Middle frontal gyrus (tissue), 1 donor: Measurements from ENCODE around the gene TRMT61A.

ENCODE experiments used
- DNase-seq: peaks from one replicate; pipeline ENCODE4 v3.0.0-alpha.2; 2015; ENCODE audit warnings: low spot score; ENCODE audit errors: extremely low spot score

The TRMT61A gene

DNA sequence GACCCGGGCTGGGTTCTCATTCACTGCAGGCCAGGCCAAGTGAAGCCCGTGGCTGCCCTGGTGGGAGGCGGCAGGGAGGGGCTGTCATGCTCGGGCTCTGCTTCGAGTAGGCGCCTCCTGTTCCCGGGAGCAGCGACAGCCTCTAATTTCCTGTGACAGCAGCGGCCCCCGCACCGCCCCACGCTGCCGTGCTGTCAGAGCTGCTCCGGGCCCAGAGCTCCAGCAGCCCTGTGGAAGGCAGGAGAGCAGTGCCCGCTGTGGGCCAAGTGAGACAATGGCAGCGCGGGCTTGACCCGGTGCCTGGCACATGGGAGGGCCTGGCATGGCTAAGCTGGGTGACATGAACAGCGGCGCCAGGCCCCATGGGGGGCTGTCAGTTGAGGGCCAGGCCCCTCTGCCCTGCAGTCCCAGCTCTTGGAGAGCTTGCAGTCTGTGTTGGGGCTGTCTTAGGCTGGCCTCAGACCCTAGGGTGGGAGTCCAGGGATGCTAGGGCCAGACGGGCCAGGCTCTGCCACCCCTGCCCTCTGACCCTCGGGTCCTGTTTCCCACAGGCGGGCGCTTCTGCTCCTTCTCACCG, 5.1 kb downstream of the TRMT61A start:
- DNase-seq, result no peak

- DNase-seq, result no peak
Measured at GRCh38 chr14:103534576-103535061, 5.6 kb downstream of the TRMT61A start.

DNA sequence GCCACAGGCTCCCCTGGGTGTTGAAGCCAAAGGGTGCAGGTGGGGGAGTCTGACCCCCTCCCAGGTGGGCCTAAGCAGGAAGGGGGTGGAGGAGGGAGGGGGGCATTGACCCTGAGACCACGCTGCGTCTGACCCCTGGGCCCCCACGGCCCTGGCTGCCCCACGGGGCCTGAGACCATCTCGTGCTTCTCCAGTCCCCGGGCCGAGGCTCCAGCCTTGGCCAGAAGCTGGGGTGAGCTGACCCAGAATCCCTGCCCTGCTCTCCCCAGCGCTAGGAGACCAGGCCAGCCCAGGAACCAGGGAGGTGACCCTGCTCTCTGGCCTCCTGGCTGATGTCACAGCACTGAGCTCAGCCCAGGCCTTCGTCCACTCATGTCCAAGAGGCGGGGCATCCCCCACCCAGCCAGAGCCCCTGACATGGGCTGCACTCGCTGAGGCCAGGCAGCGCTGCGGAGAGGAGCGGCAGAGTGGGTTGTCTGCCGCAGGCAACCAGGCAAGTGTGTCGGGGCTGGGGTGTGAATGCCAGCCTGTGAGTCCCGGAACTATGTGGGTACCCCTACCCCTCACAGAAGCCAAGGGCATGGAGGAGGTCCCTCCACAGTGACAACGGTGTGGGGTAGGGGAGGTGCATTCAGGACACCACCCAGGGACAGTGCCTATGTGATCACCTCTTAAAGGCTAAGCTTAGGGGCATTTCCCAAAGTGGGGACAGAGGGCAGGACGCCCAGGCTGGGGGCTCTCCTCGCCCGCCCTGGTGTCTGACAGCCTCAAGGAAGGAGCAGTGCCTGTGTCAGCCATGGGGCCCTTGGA, 6.3 kb downstream of the TRMT61A start:
- no peak for DNase-seq

- no peak for DNase-seq
Measured at GRCh38 chr14:103535891-103536565, 7.0 kb downstream of the TRMT61A start.

- DNase-seq, result no peak
Measured at GRCh38 chr14:103536693-103537092, 7.7 kb downstream of the TRMT61A start.

DNA sequence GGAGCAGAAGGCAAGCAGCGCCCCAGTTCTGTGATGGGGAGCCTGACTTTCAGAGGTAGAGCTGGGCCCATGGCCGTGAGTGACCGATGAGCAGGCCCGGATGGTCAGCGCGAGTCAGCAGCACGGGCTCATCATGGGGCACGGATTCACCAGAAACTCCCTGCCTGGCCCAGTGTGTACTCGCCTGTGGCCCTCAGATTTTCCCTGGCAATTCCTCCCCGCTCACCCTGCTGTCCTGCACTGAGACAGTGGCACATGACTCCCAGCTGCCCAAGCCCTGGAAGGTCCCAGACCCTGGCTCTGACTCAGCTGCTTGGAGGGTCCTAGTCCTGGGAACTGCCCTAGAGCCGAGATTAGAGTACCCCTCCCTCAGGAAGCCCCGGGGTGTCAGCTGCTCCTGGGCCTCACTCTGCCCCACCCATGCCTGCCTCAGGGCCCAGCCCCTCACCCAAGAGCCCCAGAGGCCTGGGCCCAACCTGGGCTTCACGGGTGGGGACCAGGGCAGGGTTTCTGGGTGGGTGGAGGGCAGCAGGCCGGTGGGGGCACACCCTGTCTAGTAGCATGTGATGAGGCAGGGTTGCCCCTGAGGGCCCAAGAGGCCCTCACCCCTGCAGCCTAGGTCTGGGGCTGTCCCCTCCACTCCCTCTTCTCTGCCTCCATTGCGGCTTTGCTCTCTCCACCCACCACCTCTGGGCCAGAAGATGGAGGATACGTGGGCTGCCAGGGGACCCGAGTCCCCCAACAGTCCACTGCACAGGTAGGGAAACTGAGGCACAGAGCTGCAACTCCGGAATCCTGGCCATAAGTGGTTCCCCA, 8.4 kb downstream of the TRMT61A start:
- DNase-seq, result no peak

DNA sequence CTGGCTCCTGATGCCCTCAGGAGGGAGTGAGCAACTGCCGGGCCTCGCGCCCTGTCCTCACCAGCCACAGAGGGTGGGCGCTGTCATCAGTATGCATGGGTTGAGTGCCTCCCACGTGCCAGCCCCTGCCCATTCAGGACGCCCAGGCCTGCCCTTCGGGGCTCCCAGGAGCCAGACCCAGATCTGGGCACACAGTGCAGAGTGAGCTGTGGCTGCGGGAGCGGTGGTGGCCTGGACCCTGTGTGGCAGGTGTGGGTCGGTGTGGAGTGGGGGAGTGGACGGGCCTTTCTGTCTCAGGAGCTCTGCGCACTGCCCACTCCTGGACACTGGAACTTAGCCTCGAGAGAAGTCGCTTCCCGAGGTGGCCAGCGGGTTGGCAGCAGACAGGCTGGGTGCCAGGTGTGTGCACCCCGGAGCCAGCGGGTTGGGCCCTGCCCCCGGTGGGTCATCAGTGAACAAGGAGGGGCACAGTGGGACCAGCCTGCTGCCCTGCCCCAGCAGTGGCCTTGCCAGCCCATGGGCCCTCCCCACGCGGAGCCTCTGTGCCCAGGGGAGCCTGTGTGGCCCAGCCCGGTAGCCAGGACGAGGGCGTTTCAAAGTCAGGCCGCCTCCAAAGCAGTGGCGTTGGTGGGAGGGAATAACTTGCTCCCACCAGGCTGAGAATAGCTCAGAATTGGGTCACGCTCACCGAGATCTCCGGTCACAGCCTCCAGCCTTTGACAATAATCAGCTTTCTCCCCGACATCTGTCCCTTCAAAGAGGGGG, 9.5 kb downstream of the TRMT61A start:
- no peak for DNase-seq

- DNase-seq, result no peak
Measured at GRCh38 chr14:103539056-103539825, 10.2 kb downstream of the TRMT61A start.

GRCh38 chr14:103540821-103541708, 12.1 kb downstream of the TRMT61A start:
- DNase-seq, result no peak

DNA sequence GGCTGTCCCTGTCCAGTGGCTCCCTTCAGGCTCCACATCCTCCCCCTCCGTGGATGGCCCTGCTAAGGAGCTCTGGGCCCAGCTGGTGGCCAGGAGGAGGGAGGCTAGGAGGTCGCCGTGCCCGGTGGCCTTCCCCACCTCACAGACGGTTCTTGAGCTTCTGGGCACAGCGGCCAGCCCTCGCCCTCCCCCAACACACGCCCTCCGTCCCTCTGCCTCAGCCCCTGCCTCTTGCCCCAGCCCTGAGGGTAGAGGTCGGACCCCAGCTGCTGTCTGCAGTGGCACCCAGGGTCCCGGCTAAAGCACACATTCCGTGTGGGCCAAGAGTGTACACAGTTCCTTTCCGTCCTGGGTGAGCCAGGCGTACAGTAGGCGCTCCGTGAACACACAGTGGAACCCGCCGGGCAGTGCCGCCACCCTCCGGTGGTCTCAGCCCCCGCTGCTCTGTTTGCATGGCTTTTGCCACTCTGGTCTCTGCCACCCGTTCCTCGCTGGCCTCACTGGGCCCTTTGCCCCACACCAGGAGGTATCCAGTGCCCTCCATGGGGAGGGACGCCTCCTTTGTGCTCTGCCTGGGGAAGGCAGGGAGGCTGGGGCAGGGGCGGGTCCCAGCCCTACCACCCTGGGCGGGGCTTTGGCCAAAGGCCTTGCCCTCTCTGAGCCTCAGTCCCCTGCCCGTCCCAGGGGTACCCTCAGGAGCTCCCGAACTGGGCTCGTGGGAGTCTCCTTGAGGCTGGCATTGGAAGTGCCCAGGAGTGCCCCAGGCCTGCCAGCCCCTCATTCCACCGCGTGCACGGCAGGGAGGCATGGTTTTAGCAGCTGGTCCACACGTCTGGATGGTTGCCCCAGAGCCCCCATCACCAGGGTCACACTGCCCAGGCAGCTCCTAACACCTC, 13.0 kb downstream of the TRMT61A start:
- DNase-seq, result no peak

DNA sequence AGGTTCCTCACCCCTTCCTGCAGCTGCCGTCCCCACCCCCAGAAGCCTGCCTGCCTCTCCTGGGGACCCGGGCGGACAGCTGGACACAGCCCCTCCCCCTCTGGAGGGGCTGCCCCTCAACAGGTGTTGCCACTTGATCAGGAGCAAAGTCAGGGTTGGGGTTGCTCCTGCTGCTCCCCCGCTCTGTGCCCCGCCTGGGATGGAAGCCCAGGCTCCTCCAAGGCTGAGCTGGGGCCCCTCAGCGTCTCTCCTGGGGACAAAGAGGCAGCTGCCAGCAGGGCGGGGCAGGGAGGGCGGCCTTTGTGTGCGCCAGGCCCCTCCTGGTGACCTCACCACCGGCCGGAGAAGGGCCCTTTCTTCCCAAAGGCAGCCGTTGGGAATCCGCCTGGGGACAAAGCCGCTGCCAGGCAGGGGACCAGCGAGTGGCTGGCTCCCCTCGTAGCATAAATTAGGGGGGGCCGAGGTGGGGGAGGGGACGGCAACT, 13.7 kb downstream of the TRMT61A start:
- peak; percentile 83 for DNase-seq

GRCh38 chr14:103543140-103543539, 14.1 kb downstream of the TRMT61A start:
- DNase-seq, result no peak

DNA sequence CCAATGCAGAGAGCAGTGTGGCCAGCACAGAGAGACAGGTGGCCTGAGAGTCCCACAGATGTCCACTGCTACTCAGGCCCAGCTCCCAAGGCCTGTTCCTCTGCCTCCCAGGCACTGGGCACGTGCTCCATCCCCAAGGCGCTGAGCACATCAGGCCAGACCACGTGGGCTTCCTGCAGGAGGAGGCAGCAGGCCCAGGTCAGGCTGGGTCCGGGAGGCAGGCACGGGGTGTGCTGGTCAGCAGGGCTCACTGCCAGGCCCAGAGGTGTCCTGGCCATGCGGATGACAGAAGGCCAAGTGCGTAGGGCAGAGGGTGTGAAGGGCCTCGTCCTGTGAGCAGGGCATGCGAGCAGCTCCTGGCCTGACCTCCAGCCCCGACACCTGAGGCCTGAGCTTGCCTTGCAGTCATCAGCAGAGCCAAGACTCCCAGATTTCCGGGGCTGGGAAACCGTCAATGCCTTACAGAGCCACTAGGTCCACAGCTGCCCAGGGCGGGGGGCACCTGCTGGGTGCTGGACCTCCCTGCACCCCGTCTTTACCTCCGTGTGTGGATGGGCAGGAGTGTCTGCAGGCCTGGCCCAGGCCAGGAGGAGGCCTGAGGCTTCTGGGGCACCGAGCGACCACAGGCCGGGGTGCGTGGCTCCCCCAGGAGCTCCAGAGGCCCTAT, 14.9 kb downstream of the TRMT61A start:
- DNase-seq, result no peak

DNA sequence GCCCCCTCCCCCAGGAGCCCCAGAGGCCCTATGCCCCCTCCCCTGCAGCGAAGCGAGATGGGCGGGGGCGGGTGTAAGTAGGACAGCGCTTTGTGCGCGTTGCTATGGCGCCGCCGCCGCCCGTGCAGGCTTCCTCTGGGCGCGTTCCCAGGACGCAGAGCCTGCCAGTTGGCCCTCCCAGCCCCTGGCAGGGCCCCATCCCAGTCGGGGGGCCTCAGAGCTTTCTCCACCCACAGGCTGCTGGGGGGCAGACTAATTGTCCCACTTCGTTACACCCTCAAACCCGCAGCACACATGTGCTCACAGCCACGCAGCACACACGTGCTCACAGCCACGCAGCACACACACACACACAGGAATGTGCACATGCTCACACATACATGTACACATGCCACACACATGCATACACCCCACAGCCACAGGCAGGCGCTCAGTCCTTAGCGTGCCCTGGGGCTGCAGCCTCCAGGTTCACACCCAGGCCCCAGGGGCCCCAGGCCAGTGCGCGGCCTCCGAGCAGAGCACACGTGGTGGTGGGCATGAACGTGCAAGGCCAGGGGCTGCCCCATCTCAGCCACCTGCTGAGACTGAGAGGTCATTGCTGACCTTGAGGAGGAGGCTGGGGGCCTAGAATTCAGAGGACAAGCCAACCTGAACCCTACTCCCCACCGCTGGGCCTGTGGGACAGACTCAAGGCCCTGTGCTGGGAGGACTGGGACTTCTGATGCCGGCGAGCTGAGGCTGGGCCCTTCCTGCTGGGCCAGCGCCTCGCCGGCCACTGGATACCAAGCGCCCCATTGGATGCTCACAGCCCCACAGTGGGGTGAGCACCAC, 15.6 kb downstream of the TRMT61A start:
- DNase-seq, result peak; percentile 69

DNA sequence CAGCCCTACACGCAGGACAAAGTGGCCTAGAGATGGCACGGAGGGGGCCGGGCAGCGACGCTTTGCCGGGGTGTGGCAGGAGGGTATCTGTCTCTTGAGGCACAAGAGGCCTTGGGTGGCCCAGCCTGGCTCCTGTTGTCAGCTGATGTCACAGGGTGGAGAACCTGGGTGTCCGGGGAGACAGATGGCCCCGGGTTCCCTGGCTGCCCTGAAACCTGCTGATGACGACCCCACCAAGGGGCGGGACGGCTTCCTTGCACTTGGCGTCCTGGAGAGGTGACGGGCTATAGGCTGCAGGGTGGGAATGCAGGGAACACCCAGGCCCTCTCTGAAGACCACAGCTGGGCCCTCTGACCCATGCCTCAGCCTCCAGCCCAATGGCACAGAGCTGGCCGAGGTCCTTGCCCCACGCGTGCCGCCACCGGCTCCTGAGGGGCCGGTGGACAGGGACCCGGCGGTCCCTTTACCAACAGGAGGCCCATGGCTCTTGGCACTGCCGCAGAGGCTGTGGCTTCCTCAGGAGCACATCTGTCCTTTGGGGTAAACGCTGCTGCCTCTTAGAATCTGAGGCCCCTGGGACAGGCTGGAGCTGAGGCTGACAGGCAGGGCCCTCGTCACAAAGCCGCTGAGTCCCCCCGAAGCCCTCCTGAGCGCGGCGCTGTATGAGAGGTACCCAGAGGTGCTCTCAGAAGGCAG, 16.4 kb downstream of the TRMT61A start:
- no peak for DNase-seq
